NCI-H2171 (cell line): Measurements from ENCODE around the gene CDC25C.
"Not testable (repeated sequence)": the region's sequence is repeated elsewhere in the genome, so short reads cannot be mapped to it uniquely, and the experiment has no call there.

Experiments
- DNase-seq: peaks from one replicate; lab custom pipeline; 2025; lab: John Stamatoyannopoulos, UW

CDC25C gene

DNA sequence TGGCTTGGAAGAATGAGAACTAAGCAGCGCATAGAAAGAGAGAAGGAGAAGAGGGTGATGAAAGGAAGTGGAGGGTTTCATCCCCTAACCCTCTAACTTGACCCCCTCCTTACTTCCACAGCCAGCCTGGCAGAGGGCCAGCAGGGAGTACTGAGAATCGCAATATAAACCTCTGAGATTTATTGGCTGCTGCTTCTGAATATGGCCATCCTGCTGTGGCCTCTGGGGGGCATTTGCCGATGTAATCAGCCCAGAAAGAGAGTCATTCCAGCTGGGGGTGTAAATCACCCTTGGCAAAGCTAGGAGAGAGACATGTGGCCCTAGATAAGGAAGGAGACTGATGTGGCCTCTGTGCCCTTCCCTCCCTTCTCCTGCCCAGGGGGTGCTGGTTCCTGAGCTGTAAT lies 56.2 kb downstream of the CDC25C start:
- DNase-seq, result no peak

- no peak for DNase-seq
These were observed 57.3 kb downstream of the CDC25C start, which contains the start of gene GFRA3 for GRCh38 chr5:138274189-138274853. Gene GFRA3 (minus strand): TSS chr5:138274621. CDS start chr5:138274424, 197 bp downstream.

DNA sequence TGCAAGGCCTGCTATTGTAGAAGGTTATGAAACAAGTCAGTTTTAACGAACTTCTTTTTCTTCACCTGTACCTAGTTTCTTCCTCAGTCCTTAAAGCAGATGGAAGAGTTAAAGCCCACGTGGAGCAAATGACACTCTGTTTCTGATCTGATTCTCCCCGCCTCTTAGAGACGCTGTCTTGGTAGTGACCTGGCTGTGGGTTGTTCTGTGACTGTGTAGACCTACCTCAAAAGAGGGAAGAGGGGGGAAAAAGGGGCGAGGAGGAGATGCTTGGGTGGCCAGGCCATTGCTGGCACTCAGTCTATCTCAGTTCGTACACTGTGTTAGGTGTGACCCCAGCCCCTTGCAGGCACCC lies 57.8 kb downstream of the CDC25C start:
- DNase-seq, result no peak

- DNase-seq, result no peak
These were observed 58.9 kb downstream of the CDC25C start for GRCh38 chr5:138272681-138273080.

- no peak for DNase-seq
These were observed 60.3 kb downstream of the CDC25C start for GRCh38 chr5:138271281-138271680.

DNA sequence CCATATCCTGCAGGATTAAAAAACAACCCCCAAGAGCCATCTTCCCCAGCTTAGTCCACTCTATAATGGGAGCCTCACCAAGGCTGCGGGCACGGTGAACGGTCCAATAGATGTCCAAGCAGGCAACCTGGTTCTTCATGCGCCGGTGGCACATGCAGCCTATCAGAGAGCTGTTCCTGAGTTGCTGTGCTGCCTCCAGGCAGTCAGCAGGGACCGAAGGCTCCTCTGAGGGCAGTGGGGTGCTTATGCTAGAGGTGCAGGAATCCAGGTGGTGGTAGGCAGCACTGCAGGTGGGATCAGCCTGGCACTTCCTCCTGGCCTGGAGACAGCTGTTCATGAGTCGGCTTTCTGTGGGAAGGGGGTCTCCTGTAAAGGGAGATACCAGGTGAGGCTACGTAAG lies 67.4 kb downstream of the CDC25C start:
- no peak for DNase-seq

- DNase-seq, result no peak
These were observed 68.0 kb downstream of the CDC25C start for GRCh38 chr5:138263581-138263980.

DNA sequence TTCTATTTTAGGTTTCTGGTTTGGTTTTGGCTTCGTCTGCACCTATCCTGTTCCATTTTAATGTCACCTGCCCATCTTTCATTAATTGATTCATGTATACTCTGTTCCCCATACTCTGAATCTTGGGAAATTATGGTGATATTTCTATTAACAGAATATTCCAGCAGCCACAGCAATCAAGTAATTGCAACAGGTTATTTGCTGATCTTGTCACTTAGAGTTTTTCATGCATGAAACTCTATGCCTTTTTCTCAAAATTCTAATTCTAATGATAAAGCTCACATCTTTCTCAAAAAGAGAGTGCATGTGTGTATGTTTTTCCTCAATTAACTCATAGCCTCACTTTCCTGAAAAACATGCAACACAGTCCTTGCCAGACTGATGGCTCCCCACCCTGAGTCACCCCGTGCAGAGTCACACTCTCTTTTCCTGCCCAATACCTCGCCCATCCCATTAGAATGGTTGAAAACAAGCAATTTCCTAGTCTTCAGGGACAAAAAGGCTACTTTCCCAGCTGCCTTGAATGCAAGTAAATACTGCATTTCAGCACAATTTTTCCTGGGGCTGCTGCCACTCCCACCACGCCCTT lies 72.8 kb downstream of the CDC25C start:
- DNase-seq, result no peak

- DNase-seq, result no peak
These were observed 74.0 kb downstream of the CDC25C start for GRCh38 chr5:138257583-138257982.

DNA sequence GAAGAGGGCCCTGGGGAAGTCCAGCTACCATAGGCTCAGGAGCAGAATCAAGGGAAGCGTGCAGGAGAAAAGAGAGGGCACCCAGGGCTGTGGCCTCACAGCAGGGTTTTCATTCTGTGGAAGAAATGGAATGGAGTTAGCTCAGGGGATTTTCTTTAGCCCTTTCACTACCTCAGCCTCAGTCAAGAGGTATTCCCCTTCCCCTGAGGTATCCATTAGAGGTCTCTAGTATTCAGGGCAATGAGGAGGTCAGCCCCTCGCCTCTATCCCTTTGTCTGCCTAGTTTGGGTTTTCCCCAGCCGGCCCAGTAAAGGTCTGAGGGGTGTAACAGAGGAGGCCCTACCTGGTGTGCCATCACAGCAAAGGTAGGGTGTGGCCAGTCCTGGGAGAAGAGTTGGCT lies 78.7 kb downstream of the CDC25C start:
- no peak for DNase-seq

DNA sequence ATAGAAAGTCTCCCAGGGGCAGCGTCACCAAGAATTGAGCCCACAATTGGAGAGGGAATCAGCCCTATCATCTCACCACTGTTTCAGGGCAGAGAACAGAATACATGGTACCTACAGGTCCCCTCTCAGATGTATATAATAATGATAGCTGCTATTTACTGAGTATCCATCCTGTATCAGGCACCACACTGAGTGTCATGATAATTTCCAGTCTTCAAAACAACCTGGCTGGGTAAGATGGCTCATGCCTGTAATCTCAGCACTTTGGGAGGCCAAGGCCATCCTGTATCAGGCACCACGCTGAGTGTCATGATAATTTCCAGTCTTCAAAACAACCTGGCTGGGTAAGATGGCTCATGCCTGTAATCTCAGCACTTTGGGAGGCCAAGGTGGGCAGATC lies 83.8 kb downstream of the CDC25C start:
- not testable (repeated sequence) for DNase-seq

DNA sequence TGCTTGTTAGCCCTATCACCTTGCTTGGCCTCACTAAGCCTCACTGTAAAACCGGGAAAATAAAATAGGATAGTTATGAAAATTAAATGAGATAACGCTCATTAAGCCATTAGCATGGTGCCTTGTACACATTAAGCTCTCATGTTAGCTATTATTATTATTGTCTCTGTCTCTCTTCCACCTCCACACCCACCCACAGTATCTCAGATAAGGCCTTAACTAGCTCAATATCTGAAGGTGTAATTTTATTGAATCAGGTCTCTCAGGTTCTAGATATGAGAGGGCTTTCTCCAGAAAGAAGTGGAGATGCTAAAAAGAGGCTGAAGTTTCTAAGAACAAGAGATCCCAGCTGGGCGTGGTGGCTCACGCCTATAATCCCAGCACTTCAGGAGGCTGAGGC lies 84.8 kb downstream of the CDC25C start:
- DNase-seq, result no peak

DNA sequence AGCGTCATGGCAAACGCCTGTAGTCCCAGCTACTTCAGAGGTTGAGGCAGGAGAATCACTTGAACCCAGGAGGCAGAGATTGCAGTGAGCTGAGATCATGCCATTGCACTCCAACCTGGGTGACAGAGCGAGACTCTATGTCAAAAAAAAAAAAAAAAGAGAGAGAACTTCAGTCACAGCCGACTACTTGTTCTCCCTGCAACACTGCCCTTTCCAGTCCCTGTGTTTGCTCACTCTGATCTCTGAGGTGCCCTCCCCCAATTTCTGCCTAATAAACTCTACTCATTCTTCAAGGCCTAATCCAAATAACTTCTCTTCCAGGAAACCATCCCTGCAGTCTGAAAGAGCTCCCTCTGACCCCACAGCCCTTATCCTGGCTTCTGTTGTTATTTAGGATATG lies 85.3 kb downstream of the CDC25C start:
- DNase-seq, result no peak

- DNase-seq, result no peak
These were observed 85.9 kb downstream of the CDC25C start for GRCh38 chr5:138245717-138246116.

DNA sequence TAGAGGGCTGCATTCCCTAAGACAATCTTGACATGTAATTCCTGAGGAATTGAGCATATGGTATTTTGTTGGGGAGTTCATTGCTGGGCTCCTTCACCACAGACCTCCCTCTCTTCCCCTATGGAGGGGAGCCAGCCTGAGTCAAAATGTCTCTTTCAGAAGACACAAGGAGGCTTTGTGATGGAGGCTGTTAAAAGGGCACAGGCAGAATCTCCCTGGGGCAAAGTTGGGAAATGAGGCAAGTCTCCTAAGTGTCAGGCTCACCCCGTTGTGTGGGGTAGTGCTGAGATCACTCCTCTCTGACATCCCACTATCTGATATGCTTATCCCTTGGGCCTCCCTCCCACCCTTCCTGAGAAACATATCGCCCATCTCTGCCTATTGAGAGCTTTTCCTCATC lies 87.8 kb downstream of the CDC25C start:
- DNase-seq, result no peak

GRCh38 chr5:138241688-138242571 lies 89.7 kb downstream of the CDC25C start:
- no peak for DNase-seq

DNA sequence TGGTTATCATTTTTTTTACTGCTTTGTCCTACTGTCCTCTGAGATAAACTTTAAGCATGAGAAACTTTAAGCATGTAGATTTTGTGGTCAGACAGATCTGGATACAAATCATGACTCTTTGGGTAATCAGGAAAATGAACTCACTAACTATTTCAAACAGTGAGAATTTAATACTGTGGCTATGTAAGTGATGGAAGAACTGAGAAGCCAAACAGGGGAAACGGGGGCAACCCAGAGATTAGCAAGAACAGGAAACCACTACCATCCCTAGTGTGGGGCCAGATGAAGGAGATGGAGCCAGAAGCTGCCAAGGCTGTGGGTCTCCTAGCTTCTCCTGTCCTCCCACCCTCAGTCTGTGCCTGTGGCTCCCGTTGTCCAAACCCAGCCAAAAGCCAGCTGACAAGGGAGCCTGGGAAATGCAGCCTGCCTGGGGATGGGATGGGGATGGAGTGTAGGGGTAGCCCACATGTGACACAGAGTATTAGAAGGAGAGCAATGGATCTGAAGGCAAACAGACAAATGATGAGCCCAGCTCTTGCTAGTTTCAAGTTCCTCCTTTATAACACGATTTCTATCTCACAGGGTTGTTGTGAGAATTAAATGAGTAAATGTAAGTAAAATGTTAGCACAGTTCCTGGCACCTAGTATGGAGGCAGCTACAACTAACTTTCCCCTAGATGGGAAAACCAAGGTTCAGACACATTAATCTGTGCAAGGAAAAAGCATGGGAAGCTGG lies 90.8 kb downstream of the CDC25C start:
- DNase-seq, result no peak

- DNase-seq, result no peak
These were observed 93.6 kb downstream of the CDC25C start for GRCh38 chr5:138238034-138238433.
